Measurements from ENCODE around the gene ZNF385B.

DNA sequence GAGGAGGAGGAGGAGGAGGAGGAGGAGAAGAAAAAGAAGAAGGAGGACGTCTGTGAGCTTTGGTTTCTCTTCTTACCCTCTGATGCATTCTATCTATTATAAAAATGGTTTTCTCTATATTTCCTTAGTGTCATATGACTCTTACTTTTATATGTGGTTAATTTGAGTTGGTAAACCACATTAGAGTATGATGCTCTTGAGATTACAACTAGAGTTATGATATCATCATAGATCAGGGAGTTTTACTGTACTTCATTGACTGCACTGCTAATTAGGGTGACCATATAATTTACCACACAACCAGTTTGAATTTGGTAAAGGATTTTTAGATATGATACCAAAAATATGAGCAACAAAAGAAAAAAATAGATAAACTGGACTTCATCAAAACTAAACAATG lies 166.4 kb downstream of the ZNF385B start:
- TF ChIP-seq, protein P1, sequence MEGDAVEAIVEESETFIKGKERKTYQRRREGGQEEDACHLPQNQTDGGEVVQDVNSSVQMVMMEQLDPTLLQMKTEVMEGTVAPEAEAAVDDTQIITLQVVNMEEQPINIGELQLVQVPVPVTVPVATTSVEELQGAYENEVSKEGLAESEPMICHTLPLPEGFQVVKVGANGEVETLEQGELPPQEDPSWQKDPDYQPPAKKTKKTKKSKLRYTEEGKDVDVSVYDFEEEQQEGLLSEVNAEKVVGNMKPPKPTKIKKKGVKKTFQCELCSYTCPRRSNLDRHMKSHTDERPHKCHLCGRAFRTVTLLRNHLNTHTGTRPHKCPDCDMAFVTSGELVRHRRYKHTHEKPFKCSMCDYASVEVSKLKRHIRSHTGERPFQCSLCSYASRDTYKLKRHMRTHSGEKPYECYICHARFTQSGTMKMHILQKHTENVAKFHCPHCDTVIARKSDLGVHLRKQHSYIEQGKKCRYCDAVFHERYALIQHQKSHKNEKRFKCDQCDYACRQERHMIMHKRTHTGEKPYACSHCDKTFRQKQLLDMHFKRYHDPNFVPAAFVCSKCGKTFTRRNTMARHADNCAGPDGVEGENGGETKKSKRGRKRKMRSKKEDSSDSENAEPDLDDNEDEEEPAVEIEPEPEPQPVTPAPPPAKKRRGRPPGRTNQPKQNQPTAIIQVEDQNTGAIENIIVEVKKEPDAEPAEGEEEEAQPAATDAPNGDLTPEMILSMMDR (conservative IDR thresholded peaks at IDR 0.05; ENCODE audit: low read length) = no peak
- no peak for TF ChIP-seq EZH2phosphoT487 (IDR thresholded peaks at IDR 0.05; ENCODE audit: borderline replicate concordance, low read depth, low read length)

All from OCI-LY7 (cell line).